ENCODE data around the gene LHPP.

The LHPP gene

DNA sequence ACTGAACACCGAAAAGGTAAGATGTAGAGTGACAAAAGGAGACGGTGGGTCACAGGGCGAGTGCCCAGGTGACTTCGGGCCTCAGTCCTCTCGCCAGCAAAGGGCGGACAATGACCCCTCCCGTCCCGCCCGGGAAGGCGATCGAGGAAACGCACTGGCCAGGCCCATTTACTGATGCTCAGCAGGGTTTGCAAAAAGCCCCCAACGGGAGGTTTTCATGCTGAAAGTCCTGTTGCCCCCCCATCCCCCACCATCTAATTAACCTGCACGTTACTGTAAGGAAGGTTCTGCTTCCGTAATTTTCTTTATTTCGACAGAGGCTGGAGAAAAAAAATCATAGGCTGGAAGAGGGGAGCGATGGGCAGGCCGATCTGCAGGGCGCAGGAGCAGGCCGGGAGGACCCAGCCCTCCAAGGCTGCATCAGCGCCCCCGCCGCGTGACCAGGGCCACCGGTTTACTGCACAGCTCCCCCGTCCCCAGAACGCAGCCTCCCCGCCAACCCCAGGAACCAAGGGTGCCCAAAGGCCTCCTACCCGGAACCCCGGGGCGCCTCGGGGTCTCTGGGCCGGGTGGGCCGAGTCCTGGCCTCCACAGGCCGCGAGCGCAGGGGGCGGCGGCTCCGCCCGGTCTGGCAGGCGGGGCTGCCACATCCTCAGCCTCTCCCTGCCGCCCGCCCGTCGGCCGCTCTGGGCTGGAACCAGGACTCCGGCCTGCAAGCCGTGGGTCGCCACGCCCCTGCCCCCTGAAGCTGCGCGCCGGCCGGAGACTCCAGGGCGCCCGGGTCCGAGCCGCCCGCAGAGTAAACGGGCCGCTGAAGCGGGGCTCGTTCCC is 43.5 kb upstream of the LHPP start:
- peaks cover 3% of the 10 kb centered on the region for H3K4me1 ChIP-seq (ENCODE audit: control insufficient read depth, insufficient read depth, low read depth, low read length)
- no peaks in the 10 kb centered on the region for H3K36me3 ChIP-seq (ENCODE audit: control insufficient read depth in 1 of 2, insufficient read depth in 2 of 2, low read depth in 1 of 2, low read length in 2 of 2)
- peak; percentile 80 for DNase-seq
- peak overlapping the region; percentile 55 for H2AFZ ChIP-seq (ENCODE audit: low read depth, low read length)
- peak overlapping the region; percentile 21 for H2BK120ac ChIP-seq (ENCODE audit: low read depth, low read length)
- peak overlapping the region; percentile 53 for H3K27ac ChIP-seq (ENCODE audit: low read length, poor library complexity, severe bottlenecking)
- H3K4me3 ChIP-seq (ENCODE audit: insufficient read depth in 1 of 2, low read depth in 1 of 2, low read length in 2 of 2): peak overlapping the region; percentile 87 to 89
- H3K9me3 ChIP-seq (ENCODE audit: control insufficient read depth, low read length): no peaks in the 10 kb centered on the region
- no peak overlapping the region for H2AK5ac ChIP-seq (ENCODE audit: low read length, severe bottlenecking)
- peak overlapping the region; percentile 70 to 89 for H3K18ac ChIP-seq (ENCODE audit: low read depth in 1 of 2, low read length in 2 of 2)
- H2BK12ac ChIP-seq (ENCODE audit: low read length in 2 of 2): peak overlapping the region; percentile 7 to 40
- H3K9ac ChIP-seq (ENCODE audit: low read length): peak overlapping the region; percentile 92
- H4K91ac ChIP-seq (ENCODE audit: low read length): no peak overlapping the region
- peak overlapping the region; percentile 88 for H3K4me2 ChIP-seq (ENCODE audit: low read length, poor library complexity, severe bottlenecking)
- H2BK15ac ChIP-seq (ENCODE audit: low read depth, poor library complexity, severe bottlenecking): no peak overlapping the region
- H3K23ac ChIP-seq (ENCODE audit: low read length in 2 of 2): peak overlapping the region in 1 of 2 experiments; percentile 70
- H3K79me1 ChIP-seq (replicated peaks; ENCODE audit: low read length, poor library complexity, severe bottlenecking): peaks cover 5% of the 10 kb centered on the region
- peak overlapping the region; percentile 41 to 76 for H3K4ac ChIP-seq (ENCODE audit: low read depth in 1 of 2, low read length in 2 of 2)
- WGBS: 2% methylated on average over 52 of the region's 64 CpGs
- H3K27me3 ChIP-seq (ENCODE audit: control insufficient read depth in 1 of 2, insufficient read depth in 1 of 2, low read length in 2 of 2): peaks cover 14 to 31% of the 10 kb centered on the region in 2 experiments
- H3K14ac ChIP-seq (ENCODE audit: low read length in 2 of 2): peak overlapping the region in 1 of 2 experiments; percentile 66
- no peak overlapping the region for H2BK5ac ChIP-seq (ENCODE audit: low read depth, low read length, poor library complexity, severe bottlenecking)
- H4K8ac ChIP-seq (ENCODE audit: low read length): peak overlapping the region; percentile 31

DNA sequence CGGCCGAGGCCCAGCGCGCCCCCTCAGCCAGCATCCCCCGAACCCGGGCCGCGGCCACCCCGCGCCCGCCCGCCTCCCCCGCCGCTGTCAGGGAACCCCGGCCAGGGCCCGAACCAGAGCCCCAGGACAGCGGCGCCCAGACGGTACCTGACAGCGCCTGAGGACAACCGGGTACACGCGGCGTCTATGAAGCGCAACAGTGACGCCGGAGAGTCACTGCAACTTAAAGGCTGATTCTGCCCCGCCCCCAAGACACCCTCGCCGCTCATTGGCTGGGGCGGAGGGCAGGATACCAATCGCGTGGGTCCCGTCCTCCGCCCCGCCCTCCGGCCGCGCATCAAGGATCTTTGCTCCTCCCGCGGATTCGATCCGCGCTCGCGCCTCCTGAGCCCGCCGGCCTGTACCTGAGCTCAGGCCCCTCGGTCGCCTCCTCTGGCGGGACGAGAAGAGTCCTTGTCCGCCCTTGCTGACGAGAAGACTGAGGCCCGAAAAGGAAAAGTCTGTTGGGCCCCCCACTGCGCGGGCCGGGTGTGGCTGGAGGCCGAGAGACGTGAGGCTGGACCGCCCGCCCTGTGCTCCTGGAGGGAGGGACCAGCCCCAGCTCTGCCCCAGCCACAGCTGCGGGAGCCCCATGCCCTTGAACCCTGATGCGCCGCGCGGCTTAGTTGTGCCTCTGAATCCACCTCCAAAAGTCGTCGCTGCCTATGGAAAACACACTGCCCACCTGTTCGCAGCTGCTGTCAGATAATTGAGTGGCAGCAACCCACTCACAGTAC is 42.7 kb upstream of the LHPP start, which contains the start of gene OAT:
Gene OAT (minus strand): TSS at position 198 of the 776 bp plus-strand sequence. CDS start 6,752 bp downstream, outside the sequence.
- Histone ChIP-seq H3K9ac (ENCODE audit: low read length) (peak within 1 kb of the TSS; percentile 92), H3K9me3 (ENCODE audit: control insufficient read depth, low read length) (no peaks in the 10 kb centered on the region), H3K14ac (ENCODE audit: low read length in 2 of 2) (peak within 1 kb of the TSS in 1 of 2 experiments; percentile 66), H3K4me3 (ENCODE audit: insufficient read depth in 1 of 2, low read depth in 1 of 2, low read length in 2 of 2) (peak within 1 kb of the TSS; percentile 87 to 89), H2BK15ac (ENCODE audit: low read depth, poor library complexity, severe bottlenecking) (no peak within 1 kb of the TSS), H2BK120ac (ENCODE audit: low read depth, low read length) (peak within 1 kb of the TSS; percentile 21), H3K79me1 (replicated peaks; ENCODE audit: low read length, poor library complexity, severe bottlenecking) (peaks cover 3% of the 10 kb centered on the region), H2AK5ac (ENCODE audit: low read length, severe bottlenecking) (no peak within 1 kb of the TSS), H3K27ac (ENCODE audit: low read length, poor library complexity, severe bottlenecking) (peak within 1 kb of the TSS; percentile 53), H3K4ac (ENCODE audit: low read depth in 1 of 2, low read length in 2 of 2) (peak within 1 kb of the TSS; percentile 41 to 76), H3K4me1 (ENCODE audit: control insufficient read depth, insufficient read depth, low read depth, low read length) (peaks cover 3% of the 10 kb centered on the region), H2AFZ (ENCODE audit: low read depth, low read length) (peak within 1 kb of the TSS; percentile 55), H3K23ac (ENCODE audit: low read length in 2 of 2) (peak within 1 kb of the TSS in 1 of 2 experiments; percentile 70), H2BK12ac (ENCODE audit: low read length in 2 of 2) (peak within 1 kb of the TSS; percentile 7 to 40), H3K36me3 (ENCODE audit: control insufficient read depth in 1 of 2, insufficient read depth in 2 of 2, low read depth in 1 of 2, low read length in 2 of 2) (no peaks in the 10 kb centered on the region), H3K18ac (ENCODE audit: low read depth in 1 of 2, low read length in 2 of 2) (peak within 1 kb of the TSS; percentile 70 to 89), H3K4me2 (ENCODE audit: low read length, poor library complexity, severe bottlenecking) (peak within 1 kb of the TSS; percentile 88), H2BK5ac (ENCODE audit: low read depth, low read length, poor library complexity, severe bottlenecking) (no peak within 1 kb of the TSS), H3K27me3 (ENCODE audit: control insufficient read depth in 1 of 2, insufficient read depth in 1 of 2, low read length in 2 of 2) (peaks cover 14 to 39% of the 10 kb centered on the region in 2 experiments), H4K91ac (ENCODE audit: low read length) (no peak within 1 kb of the TSS), H4K8ac (ENCODE audit: low read length) (peak within 1 kb of the TSS; percentile 55)
- 3% methylated on average over 70 of the region's 70 CpGs for WGBS
- DNase-seq: peak; percentile 96

DNA sequence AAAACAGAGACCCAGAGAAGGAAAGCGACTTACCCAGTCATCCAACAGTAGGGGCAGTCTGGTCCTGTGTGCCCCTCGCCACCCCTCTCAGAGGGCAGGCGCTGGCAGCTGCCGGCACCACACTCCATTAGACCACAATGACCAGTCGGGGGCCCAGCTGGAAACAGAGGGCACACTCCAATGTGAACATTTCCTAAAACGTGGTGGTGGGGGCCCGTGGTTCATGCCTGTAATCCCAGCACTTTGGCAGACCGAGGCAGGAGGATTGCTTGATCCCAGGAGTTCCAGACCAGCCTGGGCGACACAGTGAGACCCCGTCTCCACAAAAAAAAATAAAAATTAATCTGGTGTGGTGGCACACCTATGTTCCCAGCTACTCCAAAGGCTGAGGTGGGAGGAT is 42.0 kb upstream of the LHPP start:
- Histone ChIP-seq H3K14ac (ENCODE audit: low read length in 2 of 2) (no peak overlapping the region), H3K4me1 (ENCODE audit: control insufficient read depth, insufficient read depth, low read depth, low read length) (peaks cover 3% of the 10 kb centered on the region), H3K4ac (ENCODE audit: low read depth in 1 of 2, low read length in 2 of 2) (no peak overlapping the region), H3K79me1 (replicated peaks; ENCODE audit: low read length, poor library complexity, severe bottlenecking) (peaks cover 2% of the 10 kb centered on the region), H3K27ac (ENCODE audit: low read length, poor library complexity, severe bottlenecking) (no peak overlapping the region), H2BK15ac (ENCODE audit: low read depth, poor library complexity, severe bottlenecking) (no peak overlapping the region), H2BK120ac (ENCODE audit: low read depth, low read length) (no peak overlapping the region), H3K36me3 (ENCODE audit: control insufficient read depth in 1 of 2, insufficient read depth in 2 of 2, low read depth in 1 of 2, low read length in 2 of 2) (no peaks in the 10 kb centered on the region), H3K27me3 (ENCODE audit: control insufficient read depth in 1 of 2, insufficient read depth in 1 of 2, low read length in 2 of 2) (peaks cover 21 to 45% of the 10 kb centered on the region in 2 experiments), H2AK5ac (ENCODE audit: low read length, severe bottlenecking) (no peak overlapping the region), H3K9me3 (ENCODE audit: control insufficient read depth, low read length) (no peaks in the 10 kb centered on the region), H2BK5ac (ENCODE audit: low read depth, low read length, poor library complexity, severe bottlenecking) (no peak overlapping the region), H3K4me3 (ENCODE audit: insufficient read depth in 1 of 2, low read depth in 1 of 2, low read length in 2 of 2) (no peak overlapping the region), H3K9ac (ENCODE audit: low read length) (no peak overlapping the region), H3K4me2 (ENCODE audit: low read length, poor library complexity, severe bottlenecking) (no peak overlapping the region), H4K91ac (ENCODE audit: low read length) (no peak overlapping the region), H3K18ac (ENCODE audit: low read depth in 1 of 2, low read length in 2 of 2) (no peak overlapping the region), H3K23ac (ENCODE audit: low read length in 2 of 2) (no peak overlapping the region), H2BK12ac (ENCODE audit: low read length in 2 of 2) (no peak overlapping the region), H2AFZ (ENCODE audit: low read depth, low read length) (no peak overlapping the region), H4K8ac (ENCODE audit: low read length) (no peak overlapping the region)
- DNase-seq: no peak
- 94% methylated on average over 9 of the region's 10 CpGs for WGBS

DNA sequence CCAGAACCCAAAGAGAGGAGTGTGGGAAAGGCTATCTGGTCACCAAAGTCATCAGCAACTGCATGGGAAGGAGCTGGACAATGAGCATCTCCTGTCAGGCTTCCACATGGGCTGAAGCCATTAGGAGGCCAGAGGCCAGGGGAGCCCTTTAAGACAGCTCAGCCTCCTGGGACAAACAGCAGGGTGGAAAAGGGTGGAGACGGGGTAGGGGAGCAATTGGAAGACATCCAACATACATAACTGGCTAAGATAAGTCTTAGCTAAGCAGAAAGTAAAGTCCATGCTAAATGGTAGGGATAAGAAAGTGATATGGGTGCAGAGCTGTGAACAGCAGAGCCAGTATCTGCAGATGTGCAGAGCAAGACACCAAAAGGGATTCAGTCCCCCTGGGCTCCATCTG is 41.4 kb upstream of the LHPP start:
- no peak overlapping the region for H4K91ac ChIP-seq (ENCODE audit: low read length)
- peaks cover 3% of the 10 kb centered on the region for H3K4me1 ChIP-seq (ENCODE audit: control insufficient read depth, insufficient read depth, low read depth, low read length)
- no peak overlapping the region for H2AK5ac ChIP-seq (ENCODE audit: low read length, severe bottlenecking)
- H3K4ac ChIP-seq (ENCODE audit: low read depth in 1 of 2, low read length in 2 of 2): no peak overlapping the region
- DNase-seq: no peak
- H3K23ac ChIP-seq (ENCODE audit: low read length in 2 of 2): peak overlapping the region in 1 of 2 experiments; percentile 74
- H2BK12ac ChIP-seq (ENCODE audit: low read length in 2 of 2): no peak overlapping the region
- no peak overlapping the region for H2AFZ ChIP-seq (ENCODE audit: low read depth, low read length)
- no peaks in the 10 kb centered on the region for H3K9me3 ChIP-seq (ENCODE audit: control insufficient read depth, low read length)
- no peak overlapping the region for H3K18ac ChIP-seq (ENCODE audit: low read depth in 1 of 2, low read length in 2 of 2)
- H3K4me2 ChIP-seq (ENCODE audit: low read length, poor library complexity, severe bottlenecking): no peak overlapping the region
- H3K14ac ChIP-seq (ENCODE audit: low read length in 2 of 2): no peak overlapping the region
- H3K36me3 ChIP-seq (ENCODE audit: control insufficient read depth in 1 of 2, insufficient read depth in 2 of 2, low read depth in 1 of 2, low read length in 2 of 2): no peaks in the 10 kb centered on the region
- H3K27me3 ChIP-seq (ENCODE audit: control insufficient read depth in 1 of 2, insufficient read depth in 1 of 2, low read length in 2 of 2): peaks cover 21 to 50% of the 10 kb centered on the region in 2 experiments
- no CpG with 5 or more reads among the region's 1 CpG for WGBS
- no peak overlapping the region for H3K9ac ChIP-seq (ENCODE audit: low read length)
- H3K27ac ChIP-seq (ENCODE audit: low read length, poor library complexity, severe bottlenecking): no peak overlapping the region
- H4K8ac ChIP-seq (ENCODE audit: low read length): no peak overlapping the region
- H2BK15ac ChIP-seq (ENCODE audit: low read depth, poor library complexity, severe bottlenecking): no peak overlapping the region
- H2BK120ac ChIP-seq (ENCODE audit: low read depth, low read length): no peak overlapping the region
- peaks cover 1% of the 10 kb centered on the region for H3K79me1 ChIP-seq (replicated peaks; ENCODE audit: low read length, poor library complexity, severe bottlenecking)
- no peak overlapping the region for H2BK5ac ChIP-seq (ENCODE audit: low read depth, low read length, poor library complexity, severe bottlenecking)
- H3K4me3 ChIP-seq (ENCODE audit: insufficient read depth in 1 of 2, low read depth in 1 of 2, low read length in 2 of 2): no peak overlapping the region
